ENCODE results near the gene AADAT. TPM values are rescaled to one million over a fixed set of nuclear protein-coding genes. Genes with fewer than 3 reads are reported as not detected.

The AADAT gene
- total RNA-seq, 4 donors from 2014 or later, result 2.9 to 7.2 (median 5.5) TPM

DNA sequence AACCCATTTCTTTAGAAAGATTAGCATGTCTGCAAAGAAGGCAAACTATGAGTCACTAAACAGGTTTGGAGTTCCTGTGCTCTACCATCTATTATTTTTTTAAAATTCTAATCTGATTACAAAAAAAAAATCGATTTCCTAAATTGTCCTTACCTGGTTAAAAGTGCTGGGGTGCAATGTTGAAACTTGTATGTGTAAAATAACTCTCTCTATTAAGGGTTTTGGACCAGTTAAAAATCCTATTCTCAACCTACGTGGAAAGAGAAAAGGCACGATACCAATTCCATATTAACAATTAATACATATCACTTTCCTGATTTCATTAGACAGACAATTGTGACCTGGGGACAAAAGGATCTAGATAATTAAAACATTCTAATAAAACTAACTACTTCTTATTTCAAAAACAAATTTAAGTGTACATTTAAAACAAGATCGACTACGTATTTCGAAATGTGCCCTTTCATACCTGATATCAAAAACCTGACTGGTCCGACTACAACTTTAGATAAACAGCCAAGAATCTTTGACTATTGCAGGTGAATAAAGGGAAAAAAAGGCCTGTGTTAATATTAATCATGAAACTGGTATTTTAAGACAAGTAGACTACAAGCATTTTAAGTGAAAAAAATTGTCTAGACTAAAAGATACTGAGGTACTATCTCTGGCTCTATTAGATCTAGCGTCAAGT, 21.2 kb downstream of the AADAT start:
- Histone ChIP-seq H3K4me1 (no peaks in the 10 kb centered on the region), H3K27me3 (no peaks in the 10 kb centered on the region), H3K9me3 (no peaks in the 10 kb centered on the region), H3K4me3 (no peak overlapping the region), H3K36me3 (peaks cover 4 to 53% (median 15%) of the 10 kb centered on the region in 4 donors), H3K27ac (replicated peaks in 1 of 4) (no peak overlapping the region)
- DNase-seq (ENCODE audit: extremely low spot score), result no peak
- no peak for TF ChIP-seq POLR2A (IDR thresholded peaks at IDR 0.05; ENCODE audit: low read depth)
- TF ChIP-seq POLR2AphosphoS5 (IDR thresholded peaks at IDR 0.05), result no peak
- TF ChIP-seq, protein P1, sequence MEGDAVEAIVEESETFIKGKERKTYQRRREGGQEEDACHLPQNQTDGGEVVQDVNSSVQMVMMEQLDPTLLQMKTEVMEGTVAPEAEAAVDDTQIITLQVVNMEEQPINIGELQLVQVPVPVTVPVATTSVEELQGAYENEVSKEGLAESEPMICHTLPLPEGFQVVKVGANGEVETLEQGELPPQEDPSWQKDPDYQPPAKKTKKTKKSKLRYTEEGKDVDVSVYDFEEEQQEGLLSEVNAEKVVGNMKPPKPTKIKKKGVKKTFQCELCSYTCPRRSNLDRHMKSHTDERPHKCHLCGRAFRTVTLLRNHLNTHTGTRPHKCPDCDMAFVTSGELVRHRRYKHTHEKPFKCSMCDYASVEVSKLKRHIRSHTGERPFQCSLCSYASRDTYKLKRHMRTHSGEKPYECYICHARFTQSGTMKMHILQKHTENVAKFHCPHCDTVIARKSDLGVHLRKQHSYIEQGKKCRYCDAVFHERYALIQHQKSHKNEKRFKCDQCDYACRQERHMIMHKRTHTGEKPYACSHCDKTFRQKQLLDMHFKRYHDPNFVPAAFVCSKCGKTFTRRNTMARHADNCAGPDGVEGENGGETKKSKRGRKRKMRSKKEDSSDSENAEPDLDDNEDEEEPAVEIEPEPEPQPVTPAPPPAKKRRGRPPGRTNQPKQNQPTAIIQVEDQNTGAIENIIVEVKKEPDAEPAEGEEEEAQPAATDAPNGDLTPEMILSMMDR (IDR thresholded peaks at IDR 0.05), result no peak
- no peak for TF ChIP-seq EP300 (IDR thresholded peaks at IDR 0.05)
- WGBS, result 92% methylated on average over 8 of the region's 8 CpGs
- intact Hi-C loops (cut with DNase I), result no loop called here

DNA sequence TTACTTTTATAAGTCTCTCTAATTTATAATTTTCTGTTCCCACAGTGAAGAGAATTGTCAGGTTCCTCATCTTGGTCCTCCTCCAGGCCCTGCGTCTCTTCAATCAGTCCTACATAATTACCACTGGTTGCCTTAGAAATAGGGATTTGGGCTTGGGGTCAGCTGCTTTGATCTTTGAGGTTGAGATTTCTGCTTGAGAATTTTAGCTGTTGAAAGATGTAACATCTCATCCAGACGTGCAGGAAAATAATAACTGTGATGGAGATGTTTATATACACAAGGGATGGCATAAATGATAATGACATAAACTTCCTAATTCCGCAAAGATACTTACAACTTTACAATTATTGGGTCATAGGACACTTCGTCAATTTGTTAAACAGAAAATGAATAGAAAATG, 30.3 kb downstream of the AADAT start:
- Histone ChIP-seq H3K4me1 (no peaks in the 10 kb centered on the region), H3K36me3 (peaks cover 0 to 43% (median 12%) of the 10 kb centered on the region in 4 donors), H3K27me3 (no peaks in the 10 kb centered on the region), H3K27ac (replicated peaks in 1 of 4) (no peak overlapping the region), H3K4me3 (no peak overlapping the region), H3K9me3 (no peaks in the 10 kb centered on the region)
- no peak for TF ChIP-seq POLR2A (IDR thresholded peaks at IDR 0.05; ENCODE audit: low read depth)
- TF ChIP-seq, protein P1 (IDR thresholded peaks at IDR 0.05), result no peak
- TF ChIP-seq POLR2AphosphoS5 (IDR thresholded peaks at IDR 0.05), result no peak
- no peak for TF ChIP-seq EP300 (IDR thresholded peaks at IDR 0.05)
- intact Hi-C loops (cut with DNase I), result no loop called here
- no peak for DNase-seq (ENCODE audit: extremely low spot score)
- 86% methylated on average over 4 of the region's 4 CpGs for WGBS

DNA sequence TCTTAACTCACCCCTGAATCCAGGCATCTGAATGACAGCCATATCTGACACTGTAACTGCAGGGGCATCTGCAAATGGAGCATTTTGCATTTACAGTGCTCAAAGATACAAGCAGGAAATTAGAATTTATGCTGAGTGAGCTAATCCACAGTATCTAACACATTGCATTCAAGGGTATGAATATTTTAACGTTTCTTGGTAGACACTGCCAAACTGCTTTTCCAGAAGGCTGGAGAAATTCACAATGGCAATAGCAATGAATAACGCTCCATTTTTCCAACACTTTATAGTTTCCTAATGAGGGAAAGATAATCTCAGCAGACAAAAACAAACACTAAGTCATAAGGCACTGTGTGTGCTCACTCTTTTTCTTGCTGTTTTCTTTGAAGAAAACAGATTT, 30.9 kb downstream of the AADAT start:
- Histone ChIP-seq H3K4me3 (no peak overlapping the region), H3K27ac (replicated peaks in 1 of 4) (no peak overlapping the region), H3K27me3 (no peaks in the 10 kb centered on the region), H3K36me3 (peaks cover 0 to 43% (median 12%) of the 10 kb centered on the region in 4 donors), H3K4me1 (no peaks in the 10 kb centered on the region), H3K9me3 (no peaks in the 10 kb centered on the region)
- WGBS, result 71% methylated on average over 2 of the region's 2 CpGs
- intact Hi-C loops (cut with DNase I), result no loop called here
- DNase-seq (ENCODE audit: extremely low spot score), result no peak
- no peak for TF ChIP-seq POLR2AphosphoS5 (IDR thresholded peaks at IDR 0.05)
- TF ChIP-seq, protein P1 (IDR thresholded peaks at IDR 0.05), result no peak
- TF ChIP-seq EP300 (IDR thresholded peaks at IDR 0.05), result no peak
- no peak for TF ChIP-seq POLR2A (IDR thresholded peaks at IDR 0.05; ENCODE audit: low read depth)

DNA sequence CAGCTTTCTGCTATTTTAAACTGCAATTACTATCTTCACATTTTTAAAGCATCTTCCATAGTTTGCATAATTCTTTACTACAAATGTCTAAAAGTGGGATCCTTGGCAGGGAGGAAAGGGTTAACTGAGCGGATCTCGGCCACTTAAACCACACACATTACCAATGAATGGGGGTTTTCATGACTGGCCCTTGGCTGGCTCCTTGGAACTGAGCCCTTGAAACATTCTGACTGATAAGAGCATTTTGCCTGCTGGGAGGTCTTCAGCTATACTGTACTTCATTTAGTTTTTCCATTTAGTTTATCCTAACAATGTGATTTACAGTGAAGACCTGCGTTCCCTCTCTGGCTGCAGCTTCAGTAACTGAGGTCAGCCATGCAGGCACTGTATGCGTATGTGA, 31.9 kb downstream of the AADAT start:
- Histone ChIP-seq H3K27me3 (no peaks in the 10 kb centered on the region), H3K36me3 (peaks cover 0 to 35% (median 12%) of the 10 kb centered on the region in 4 donors), H3K4me1 (no peaks in the 10 kb centered on the region), H3K27ac (replicated peaks in 1 of 4) (no peak overlapping the region), H3K9me3 (no peaks in the 10 kb centered on the region), H3K4me3 (no peak overlapping the region)
- DNase-seq (ENCODE audit: extremely low spot score), result no peak
- TF ChIP-seq POLR2AphosphoS5 (IDR thresholded peaks at IDR 0.05) (no peak), POLR2A (IDR thresholded peaks at IDR 0.05; ENCODE audit: low read depth) (no peak), EP300 (IDR thresholded peaks at IDR 0.05) (no peak)
- TF ChIP-seq, protein P1 (IDR thresholded peaks at IDR 0.05), result no peak
- intact Hi-C loops (cut with DNase I), result no loop called here
- WGBS, result 58% methylated on average over 4 of the region's 4 CpGs

DNA sequence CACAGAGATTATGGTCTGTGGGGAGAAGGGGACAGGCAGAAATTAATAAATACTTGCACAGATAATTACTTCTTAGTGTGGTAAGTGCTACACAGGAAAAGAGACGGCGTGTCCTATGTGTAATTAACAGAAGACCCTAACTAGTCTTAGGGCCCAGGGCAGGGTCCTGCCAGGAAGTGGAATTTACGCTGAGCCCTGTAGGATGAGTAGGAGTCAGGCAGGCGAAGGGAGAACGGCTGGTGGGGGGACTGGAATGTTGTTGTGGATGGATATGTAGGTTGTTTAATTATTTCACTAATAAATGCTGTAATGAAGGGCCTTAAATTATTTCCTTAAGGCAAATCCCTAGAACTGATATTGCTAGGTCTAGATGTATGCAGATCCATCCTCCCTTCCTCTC, 36.8 kb downstream of the AADAT start:
- 84% methylated on average over 5 of the region's 5 CpGs for WGBS
- intact Hi-C loops (cut with DNase I), result no loop called here
- Histone ChIP-seq H3K4me1 (no peaks in the 10 kb centered on the region), H3K27ac (replicated peaks in 1 of 4) (no peak overlapping the region), H3K27me3 (no peaks in the 10 kb centered on the region), H3K9me3 (no peaks in the 10 kb centered on the region), H3K4me3 (no peak overlapping the region), H3K36me3 (no peaks in the 10 kb centered on the region)
- TF ChIP-seq POLR2A (IDR thresholded peaks at IDR 0.05; ENCODE audit: low read depth) (no peak), EP300 (IDR thresholded peaks at IDR 0.05) (no peak), POLR2AphosphoS5 (IDR thresholded peaks at IDR 0.05) (no peak)
- TF ChIP-seq, protein P1 (IDR thresholded peaks at IDR 0.05), result no peak
- no peak for DNase-seq (ENCODE audit: extremely low spot score)
